Bone marrow (tissue), 2 donors: ENCODE data around the gene TSFM.
"Not testable (repeated sequence)": the region's sequence is repeated elsewhere in the genome, so short reads cannot be mapped to it uniquely, and the experiment has no call there.

Source experiments
- DNase-seq, 2 donors: peaks; one replicate each; lab custom pipeline; 2025; lab: John Stamatoyannopoulos, UW

TSFM gene

DNA sequence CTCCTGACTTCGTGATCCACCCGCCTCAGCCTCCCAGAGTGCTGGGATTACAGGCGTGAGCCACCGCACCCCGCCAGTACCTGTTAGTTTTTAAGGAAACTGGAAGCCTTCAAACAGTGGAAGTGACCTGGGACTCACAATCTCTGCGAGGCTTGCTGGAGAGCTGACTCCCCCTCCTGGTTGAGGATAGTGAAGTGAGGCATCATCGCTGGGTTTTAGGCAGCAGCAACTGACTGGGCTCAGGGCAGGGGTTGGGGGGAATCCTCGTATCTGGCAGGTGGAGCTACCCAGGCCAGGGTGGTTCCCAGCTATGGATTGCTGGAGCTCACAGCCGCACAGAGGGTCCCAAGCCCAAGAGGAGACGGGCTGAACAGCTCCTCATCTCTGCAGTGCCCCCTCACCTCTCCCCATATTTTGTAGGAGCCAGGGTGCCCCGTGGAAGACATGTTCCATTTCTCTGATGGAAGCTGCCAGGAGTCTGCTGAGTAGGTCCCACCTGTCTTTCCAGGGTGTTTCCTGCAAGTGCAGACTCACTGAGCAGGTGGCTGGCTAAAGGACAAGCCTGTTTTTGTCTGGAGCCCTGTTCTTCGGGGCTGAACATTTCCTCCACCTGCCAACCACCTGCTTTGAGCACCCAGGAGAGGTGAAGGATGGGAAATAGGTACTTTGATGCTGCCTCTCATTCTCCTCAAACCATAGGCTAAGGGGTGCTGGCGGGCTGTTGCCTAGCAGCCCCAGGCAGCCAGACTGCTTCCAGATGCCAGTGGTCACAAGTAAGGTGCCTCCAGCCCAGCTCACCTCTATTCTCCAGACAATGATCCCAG, 32.8 kb downstream of the TSFM start:
- no peak for DNase-seq

DNA sequence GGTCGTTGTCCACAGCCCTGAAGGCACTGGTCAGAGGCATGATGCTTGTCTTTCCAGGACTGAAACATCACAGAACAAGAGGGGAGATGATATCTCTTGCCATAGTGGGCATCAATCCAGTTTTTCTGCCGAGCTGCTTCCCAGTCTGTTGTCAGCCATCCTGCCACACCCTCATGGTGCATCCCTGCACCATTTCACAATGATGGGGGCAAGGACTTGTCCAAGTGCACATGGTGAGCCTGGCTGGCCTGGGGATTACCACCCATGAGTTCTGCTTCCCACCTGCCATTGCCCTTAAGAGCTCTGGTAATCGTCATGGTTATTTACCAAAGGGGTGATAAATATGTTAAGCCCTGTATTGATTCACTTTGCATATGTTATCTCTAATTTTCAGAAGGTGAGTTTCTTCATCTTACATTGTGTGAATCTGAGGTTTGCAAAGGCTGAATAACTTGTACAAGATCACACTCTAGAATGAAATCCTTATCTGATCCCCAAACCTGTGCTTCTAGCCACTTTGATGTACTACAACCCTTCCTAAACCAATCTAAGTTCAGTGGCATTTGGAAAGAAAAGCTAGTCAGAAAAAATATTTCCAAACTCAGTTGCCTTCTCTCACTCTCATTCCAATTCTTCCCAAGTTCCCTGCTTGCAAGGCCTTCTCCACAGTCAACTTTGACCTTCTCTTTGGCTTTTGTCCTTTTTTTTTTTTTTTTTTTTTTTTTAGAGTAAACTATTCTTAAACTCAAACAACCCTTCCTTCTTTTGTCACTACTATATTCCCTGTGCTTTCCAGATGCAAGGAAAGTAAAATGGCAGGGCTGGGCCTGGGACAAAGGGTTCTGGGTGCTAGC, 33.6 kb downstream of the TSFM start:
- DNase-seq, result no peak

DNA sequence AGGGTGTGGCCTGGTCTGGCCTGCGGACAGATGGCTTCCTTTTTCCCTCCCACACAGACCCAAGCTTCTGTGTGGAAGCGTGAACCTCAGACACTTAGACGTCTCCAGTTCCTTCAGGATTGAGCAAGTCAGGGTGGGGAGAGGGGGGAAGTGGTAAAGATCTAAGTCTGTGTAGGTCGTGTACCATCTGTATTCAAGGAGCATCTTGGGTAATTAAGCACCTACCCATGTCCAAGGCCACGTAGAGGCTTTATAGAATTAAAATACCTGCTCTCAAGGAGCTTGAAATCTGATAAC, 34.2 kb downstream of the TSFM start:
- DNase-seq, result no peak

DNA sequence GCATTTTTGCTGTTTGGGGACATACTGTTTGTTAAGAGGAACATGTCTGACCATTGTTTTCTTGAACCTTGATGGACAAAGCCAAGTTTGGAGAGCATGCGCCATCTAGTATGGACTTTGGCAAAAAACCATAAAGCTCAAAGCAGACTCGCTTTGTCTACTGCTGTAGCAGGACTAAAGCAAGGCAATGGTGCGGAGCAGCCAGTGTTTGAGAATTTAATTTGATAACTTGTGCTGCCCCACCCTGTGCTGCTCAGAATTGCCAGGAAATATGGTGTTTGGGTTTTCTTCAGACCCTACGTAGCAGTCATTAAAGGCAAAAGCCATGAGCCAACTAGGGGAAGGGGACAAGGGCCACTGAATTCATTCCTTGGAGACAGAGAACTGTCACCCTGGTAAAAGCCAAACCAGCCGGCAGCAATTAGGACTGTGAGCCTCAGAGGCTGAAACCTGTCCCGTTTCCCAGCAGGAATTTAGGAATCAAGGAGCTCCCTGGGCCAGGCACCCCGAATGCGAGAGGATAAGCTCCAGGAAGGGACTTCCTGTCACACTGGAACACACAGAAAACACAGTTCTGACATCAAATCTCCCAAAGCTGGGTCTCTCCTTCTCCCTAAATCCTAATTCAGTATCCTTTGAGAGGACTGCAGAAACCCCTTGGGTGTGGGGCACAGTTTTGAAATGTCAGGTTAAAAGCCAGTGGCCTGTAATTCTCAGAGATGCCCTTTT, 34.8 kb downstream of the TSFM start:
- no peak for DNase-seq

DNA sequence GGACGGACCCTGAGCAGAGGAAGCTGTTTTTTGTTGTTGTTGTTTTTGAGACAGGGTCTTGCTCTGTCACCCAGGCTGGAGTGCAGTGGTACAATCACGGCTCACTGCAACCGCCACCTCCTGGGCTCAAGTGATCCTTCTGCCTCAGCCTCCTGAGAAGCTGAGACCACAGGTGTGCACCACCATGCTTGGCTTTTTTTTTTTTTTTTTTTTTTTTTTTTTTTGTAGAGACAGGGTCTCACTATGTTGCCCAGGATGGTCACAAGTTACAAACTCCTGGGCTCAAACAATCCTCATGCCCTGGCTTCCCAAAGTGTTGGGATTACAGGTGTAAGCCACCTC, 35.4 kb downstream of the TSFM start:
- not testable (repeated sequence) for DNase-seq

DNA sequence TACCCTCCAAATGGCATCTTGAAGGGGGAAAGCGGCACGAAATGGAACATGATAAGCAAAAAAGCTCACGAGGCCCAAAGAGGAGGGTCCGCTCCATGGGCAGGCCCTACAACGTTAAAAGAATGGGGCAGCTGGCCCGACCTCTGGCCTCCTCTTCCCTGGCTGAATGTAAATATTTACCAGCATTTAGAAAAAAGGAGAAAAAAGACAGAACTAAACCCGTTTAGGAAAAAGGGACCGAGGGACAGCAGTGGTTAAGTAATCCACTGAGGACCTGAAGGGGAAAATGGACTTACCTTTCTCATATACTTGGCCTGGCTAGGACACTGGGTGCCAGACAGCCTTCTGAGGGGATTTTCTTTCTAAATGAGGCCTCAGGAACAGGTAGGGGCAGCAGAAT, 37.5 kb downstream of the TSFM start:
- not testable (repeated sequence) for DNase-seq

DNA sequence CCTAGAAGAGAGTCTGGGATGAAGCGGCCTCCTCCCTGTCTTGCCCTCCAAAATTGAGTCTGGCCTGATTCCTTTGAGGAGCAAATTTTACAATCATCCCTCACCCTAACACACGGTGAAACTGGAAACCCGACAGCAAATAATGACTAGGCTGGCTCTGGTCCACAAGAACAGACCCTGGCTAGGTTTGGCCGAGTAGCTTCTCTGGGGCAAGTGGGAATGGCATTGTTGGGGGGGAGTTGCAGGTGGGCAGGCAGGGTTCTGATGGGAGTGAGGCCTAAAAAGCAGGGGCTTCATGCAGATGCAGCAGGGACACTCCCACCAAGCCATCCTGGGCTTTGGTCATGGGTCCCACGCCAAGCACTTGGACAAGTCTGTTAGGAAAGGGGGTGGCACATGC, 38.4 kb downstream of the TSFM start:
- DNase-seq, result not testable (repeated sequence)

DNA sequence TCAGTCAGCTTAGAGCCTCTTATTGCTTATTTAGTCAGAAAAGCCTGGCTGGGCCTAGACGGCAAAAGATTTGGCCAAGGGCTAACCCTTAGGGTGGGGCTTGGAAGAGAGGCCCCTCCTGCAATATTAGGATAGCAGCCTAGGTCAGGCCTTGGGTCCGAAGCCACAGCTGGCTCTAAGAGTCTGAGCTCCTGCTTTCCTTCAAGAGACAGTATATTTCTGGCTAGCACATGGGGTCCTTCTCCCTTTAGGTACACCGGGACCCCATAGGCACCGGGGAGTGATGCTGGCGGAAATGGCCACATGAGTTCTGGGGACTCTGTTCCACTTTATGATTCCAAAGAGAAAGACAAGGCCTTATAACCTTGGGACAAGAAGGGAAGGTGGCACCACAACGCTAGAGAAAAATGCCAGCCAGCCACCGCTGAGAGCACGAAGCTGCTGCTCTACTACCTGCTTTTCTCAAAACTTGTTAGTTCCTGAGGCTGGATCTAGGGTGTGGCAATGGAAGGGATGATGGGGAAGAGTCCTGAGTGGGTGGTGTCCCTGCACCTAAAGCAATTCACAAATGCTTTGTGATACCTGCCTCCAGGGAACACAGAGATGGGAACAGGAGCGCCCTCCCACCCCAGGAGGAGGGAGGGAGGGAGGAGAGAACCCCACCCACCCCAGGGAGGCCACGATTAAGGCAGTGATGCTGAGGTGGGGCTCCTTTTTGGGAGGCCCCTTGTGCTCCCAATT, 39.1 kb downstream of the TSFM start:
- DNase-seq, result no peak

DNA sequence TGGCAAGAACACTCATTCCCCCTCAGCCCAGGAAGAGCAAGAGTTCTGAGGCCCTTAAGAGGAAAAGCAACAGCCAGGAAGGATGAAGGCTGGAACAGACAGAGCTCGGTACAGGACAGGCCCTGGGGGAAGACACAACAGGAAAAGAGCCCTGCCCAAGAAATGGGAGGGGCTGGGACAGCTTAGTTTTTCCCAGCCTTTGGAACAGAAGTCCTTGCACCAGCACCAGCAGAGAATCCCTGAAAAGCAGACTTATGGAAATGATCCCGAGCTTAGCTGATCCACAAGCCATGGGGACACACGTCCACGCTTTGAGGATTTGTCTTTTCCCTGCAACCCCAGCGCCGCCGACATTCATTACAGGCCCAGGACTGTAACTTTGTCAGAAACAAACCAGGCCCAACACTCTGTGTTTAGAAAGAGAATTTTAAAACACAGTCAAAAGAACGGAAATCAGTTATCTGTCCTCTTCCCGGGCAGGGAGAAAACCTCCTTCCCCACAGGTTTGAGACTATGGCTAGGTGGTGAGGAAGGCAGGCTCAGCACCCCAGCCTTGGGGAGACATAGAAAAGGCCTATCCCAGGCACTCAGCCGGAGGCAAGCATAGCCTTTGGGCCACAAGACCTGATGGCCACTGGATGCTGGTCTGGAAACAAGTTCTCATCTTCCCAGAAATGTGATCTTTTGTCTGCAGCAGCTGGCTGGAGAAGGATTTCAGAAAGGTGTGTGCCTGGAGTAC, 40.0 kb downstream of the TSFM start:
- DNase-seq, result no peak

DNA sequence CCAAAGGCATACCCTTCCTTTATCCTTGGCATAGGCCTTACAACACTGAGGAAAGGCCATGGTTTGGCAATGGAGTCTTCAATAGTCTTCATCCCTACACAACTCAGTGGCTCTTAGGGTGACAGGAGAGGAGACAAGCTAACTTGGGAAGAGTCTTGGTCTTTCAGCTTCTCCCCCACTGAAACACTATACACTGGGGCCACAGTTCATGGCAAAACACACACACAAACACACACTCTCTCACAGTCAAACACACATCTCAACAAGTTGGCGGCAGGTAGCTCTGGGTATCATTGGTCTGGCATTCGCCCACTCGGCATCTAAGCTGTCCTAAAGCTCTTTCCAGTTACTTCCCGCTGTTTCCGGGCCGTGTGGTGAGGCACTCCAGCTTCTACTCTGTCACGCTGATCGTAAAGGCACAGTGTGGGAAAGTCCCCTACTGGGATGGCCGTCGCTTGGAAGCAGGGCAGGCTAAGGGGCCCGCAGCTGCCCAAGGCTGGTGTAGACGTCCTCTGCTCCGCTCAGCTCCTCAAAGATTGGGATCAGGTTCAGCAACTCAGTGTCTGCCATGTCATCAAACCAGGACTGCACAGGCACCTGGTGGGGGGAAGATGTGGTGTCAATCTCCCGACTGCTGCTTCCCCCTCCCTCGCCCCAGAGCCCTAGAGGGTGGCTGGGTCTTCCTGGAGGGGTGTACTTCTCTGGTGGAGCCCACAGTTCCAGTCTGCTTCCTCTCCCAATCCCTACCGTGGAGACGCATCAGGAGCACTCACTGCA, 40.7 kb downstream of the TSFM start:
- DNase-seq, result no peak

DNA sequence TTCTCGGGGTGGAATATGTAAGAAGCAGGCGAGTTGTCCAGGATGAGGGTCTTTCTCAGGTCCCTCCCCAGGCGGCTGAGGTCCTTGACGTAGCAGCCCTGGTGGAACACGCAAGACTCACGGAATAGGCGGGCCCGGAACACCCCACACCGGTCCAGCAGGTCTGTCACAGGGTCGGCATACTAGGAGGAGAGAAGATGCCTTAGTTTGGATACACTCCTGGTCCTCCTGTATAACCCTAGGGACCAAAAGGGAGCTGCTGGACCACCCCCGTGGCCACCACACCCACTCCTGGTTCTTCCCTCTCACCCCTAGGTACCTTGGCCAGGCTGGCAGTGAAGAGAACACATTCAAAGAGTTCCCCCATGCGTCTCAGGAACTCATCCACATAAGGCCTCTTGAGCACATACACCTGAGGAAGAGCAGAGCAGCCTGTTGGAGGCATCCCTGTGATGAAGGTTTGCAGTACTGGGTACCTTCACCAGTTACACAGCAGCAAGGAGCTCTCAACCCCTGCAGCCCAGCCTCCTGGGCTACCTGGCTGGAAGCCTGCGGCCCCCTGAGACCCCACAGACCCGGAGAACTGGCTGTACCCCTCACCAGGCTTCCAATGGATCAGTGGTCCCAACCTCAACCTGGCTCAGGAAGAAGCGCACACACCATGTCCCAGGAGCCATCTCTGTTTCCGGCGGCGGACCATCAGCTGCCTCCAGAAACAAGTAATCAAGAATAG, 41.5 kb downstream of the TSFM start:
- DNase-seq, result no peak

DNA sequence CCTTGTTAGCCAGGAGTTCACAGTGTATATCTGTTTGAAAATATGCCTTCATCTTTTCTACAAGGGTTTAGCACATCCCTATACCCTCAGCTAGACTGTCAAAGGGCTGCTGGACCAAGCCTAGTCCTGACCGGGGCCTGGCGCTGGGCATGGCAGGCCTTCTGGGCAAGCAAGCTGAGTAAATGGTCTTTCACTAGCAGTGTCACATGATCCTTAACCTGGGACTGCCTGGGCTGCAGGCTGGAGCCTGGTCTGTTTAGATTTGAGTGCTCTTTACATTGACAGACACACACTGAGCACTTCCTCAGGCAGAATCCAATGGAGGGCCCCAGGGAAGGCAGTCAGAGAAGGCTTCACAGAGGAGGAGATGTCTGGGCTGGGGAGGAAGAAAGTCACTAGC, 42.9 kb downstream of the TSFM start:
- DNase-seq, result no peak

DNA sequence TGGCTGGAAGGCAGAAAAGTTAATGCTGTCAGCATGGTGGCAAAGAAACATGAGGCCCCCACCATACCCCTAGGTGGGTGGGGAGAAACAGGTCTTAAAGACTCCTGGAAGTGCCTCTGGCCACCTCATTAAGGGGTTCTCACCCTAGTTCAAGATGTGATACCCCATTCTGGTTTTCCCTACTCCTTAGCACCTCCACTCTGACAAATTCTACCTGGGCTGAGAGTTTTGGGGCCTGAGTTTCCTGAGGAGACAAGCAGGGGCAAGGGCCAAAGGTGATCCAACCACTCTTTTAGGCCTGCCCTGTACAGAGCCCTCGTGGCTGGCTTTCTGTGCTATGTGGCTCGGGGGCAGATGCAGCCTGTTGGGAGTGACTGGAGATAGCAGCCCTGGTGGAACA, 43.8 kb downstream of the TSFM start:
- no peak for DNase-seq

DNA sequence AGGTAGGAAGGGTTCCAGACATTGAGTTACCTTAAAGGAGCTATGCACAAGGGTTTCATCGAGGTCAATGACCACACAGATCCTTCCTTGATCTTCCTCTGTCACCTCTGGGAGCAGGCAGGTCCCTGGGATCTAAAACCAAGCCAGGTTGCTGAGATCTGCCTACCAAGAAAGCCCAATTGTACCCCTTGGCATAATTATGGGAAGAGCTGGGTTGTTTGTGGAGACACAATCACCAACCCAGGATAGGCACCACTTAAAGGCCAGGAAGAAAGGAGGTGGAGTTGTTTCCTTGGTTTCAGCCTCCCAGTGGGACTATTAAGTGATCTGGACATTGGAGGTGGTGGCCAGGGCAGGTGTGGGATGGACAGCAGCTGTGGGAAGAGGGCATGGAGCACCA, 44.4 kb downstream of the TSFM start:
- DNase-seq, result no peak

DNA sequence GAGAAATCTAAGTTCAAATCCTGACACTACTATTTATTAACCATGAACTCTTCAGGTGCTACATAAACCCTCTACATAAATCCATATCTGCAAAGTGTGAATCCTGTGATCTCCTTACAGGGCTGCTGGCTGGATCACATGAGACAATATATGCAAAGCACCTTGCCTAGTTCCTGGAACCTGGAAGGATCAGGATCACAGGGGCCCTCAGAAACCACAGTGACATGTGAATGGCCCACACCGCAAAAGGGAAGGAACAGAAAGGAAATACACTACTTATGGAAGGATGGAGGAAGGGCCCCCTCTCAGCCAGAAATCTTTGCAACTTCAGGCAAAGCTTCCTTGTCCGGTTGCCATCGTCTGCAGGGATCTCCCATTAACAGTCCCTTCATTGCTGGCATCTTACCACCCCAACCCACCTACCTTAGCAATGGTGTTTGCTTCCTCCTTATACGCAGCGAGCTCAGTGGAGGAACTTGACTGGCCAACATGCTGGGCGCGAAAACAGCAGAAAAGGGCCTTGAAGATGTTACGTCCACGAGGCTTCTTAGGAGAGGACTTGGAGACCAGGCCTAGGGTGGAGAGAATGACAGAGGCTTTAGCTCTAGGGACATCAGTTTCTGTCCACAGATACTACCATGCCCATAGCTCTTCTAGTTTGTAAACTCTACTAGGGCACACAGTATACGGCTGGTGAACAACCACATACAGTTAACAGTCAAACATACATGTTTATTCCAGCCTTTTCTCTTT, 46.6 kb downstream of the TSFM start:
- DNase-seq, result no peak

DNA sequence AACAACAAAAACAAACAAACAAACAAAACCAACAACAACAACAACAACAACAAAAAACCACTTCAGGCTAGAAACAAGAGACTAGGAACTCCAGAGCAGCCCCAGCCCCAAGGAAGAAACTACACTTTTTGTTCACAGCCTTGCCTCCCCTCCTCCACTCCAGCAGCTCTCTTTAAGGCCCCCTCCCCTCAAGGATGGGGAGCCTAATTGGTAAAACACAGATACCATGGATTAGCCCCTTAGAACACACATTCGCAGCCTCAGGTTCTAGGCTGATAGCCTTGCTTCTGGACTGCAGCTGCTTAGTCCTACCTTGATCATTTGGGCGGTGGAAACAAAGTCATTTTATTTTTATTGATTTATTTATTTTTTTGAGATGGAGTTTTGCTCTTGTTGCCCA, 47.8 kb downstream of the TSFM start:
- DNase-seq, result no peak

DNA sequence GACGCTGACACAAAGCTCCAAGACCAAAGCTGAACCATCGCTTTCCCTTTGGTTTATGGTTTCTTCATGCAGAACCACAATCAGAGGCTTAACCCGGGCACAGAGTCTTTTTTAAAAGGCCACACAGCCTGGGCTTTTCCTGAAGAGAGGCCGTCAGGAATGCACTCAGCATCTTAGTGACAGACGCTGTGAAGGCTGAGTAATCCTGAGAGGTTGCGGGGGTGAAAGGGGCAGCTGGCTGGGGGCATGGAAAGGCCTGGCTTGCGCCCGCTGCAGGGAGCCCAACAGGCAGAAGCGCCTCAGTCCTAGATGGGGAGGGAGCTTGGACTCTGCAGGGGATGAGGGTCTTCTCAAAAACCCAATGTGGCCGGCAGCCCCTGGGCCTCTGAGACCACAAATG, 50.4 kb downstream of the TSFM start:
- DNase-seq, result no peak

DNA sequence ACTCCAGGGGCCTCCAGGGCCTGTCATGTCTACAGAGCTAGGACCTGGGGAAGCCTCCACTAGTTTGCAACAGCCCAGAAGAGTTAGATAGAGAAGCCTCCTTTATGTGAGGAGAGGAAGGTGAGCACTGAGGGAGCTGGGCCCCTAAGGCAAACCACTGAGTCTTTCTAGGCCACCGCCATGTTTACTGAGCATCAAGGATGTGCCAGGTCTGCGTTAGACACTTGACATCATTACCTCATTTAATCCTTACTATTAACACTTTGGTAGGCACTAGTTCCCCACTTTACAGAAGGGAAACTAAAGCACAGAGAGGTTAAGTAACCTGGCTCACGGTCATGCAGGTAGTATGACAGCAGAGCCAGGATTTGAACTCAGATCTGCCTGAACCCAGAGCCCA, 51.1 kb downstream of the TSFM start:
- no peak for DNase-seq
